Right lobe of liver (tissue), 4 donors: Measurements from ENCODE around the gene RAD54L.

Source experiments
- CTCF ChIP-seq, 4 donors: fragments of 200-600 bp in 3 of 4; fragments of 450-650 bp in 1 of 4; IDR thresholded peaks; one replicate each; pipeline versions ENCODE4 v1.5.1 to v1.8.0; 2016 to 2022; ENCODE audit warnings: antibody characterized with exemption in 4 of 4, mild to moderate bottlenecking in 2 of 4
- POLR2A ChIP-seq: fragments of 450-650 bp; IDR thresholded peaks from one replicate; pipeline ENCODE4 v1.6.1; 2017; ENCODE audit warnings: antibody characterized with exemption, mild to moderate bottlenecking
- donor health status: DM: no; HTN: no; CAD: no.
- donor health status: DM: no; HTN: no; CAD: no.
- donor health status: DM: no; HTN: yes; CAD: no.

- TF ChIP-seq CTCF (IDR thresholded peaks at IDR 0.05) (no peak), POLR2A (no peak)
Measured at GRCh38 chr1:46303872-46304326, 56.3 kb downstream of the RAD54L start.
